ENCODE data around the gene EFS. TPM values are rescaled to one million over a fixed set of nuclear protein-coding genes. Genes with fewer than 3 reads are reported as not detected.

The EFS gene
- total RNA-seq, 2 experiments from 2014 or later, result not detected

DNA sequence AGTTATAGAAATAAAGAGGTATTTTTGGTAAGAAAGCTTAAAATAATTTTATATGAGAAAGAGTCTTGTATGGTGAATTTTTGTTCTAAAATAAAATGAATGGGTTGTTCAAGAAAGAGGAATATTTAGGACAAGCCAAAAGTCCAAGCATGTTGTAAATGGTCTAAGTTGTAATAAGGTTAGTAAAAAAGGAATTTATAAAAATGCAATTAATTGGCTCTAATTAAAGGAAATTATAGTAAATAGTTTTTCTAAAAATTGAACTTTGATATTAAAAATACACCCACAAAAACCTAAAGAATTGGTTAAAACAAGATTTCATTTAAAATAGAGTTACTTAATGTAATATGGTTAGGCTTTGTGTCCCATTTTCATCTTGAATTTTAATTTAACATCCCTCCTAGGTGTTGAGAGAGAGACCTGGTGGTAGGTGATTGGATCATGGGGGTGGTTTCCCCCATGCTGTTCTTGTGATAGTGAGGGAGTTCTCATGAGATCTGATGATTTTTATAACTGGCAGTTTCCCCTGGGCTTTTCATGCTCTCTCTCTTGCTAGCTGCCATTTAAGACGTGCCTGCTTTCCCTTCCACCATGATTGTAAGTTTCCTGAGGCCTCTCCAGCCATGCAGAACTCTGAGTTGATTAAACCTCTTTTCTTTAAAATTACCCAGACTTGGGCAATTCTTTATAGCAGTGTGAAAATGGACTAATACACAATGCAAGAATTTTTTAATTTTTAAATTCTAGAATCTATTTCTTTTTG is 25.3 kb downstream of the EFS start:
- Histone ChIP-seq H3K9me3 (ENCODE audit: low read length) (peaks cover 32% of the 10 kb centered on the region), H3K9me2 (ENCODE audit: insufficient read depth, low read length) (no peaks in the 10 kb centered on the region), H3K4me3 (ENCODE audit: low read depth, low read length, poor library complexity, severe bottlenecking) (no peak overlapping the region), H2AFZ (ENCODE audit: low read length) (no peak overlapping the region), H3K4me1 (ENCODE audit: insufficient read depth, low read length, poor library complexity, severe bottlenecking) (no peaks in the 10 kb centered on the region), H3K4me2 (ENCODE audit: low read length) (no peak overlapping the region), H4K20me1 (ENCODE audit: insufficient read depth, low read length) (no peaks in the 10 kb centered on the region), H3K36me3 (ENCODE audit: insufficient read depth, low read length) (no peaks in the 10 kb centered on the region), H3K27ac (ENCODE audit: low read depth, low read length, poor library complexity, severe bottlenecking) (no peak overlapping the region), H3K79me2 (ENCODE audit: insufficient read depth, low read depth, low read length) (no peaks in the 10 kb centered on the region)
- TF ChIP-seq, protein P1, sequence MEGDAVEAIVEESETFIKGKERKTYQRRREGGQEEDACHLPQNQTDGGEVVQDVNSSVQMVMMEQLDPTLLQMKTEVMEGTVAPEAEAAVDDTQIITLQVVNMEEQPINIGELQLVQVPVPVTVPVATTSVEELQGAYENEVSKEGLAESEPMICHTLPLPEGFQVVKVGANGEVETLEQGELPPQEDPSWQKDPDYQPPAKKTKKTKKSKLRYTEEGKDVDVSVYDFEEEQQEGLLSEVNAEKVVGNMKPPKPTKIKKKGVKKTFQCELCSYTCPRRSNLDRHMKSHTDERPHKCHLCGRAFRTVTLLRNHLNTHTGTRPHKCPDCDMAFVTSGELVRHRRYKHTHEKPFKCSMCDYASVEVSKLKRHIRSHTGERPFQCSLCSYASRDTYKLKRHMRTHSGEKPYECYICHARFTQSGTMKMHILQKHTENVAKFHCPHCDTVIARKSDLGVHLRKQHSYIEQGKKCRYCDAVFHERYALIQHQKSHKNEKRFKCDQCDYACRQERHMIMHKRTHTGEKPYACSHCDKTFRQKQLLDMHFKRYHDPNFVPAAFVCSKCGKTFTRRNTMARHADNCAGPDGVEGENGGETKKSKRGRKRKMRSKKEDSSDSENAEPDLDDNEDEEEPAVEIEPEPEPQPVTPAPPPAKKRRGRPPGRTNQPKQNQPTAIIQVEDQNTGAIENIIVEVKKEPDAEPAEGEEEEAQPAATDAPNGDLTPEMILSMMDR (conservative IDR thresholded peaks at IDR 0.05; ENCODE audit: low read length), result no peak
- no peak for TF ChIP-seq EZH2phosphoT487 (IDR thresholded peaks at IDR 0.05; ENCODE audit: borderline replicate concordance, low read depth, low read length)
- ChIA-PET CTCF (ENCODE audit: unreplicated experiment) (no interaction called here), POLR2A (interaction anchor here (0.7 kb wide), 1 partner anchor 42 kb away, joined by 3 read pairs; no protein-coding TSS in a partner anchor)
- intact Hi-C loops (cut with micrococcal nuclease; ENCODE audit: unreplicated experiment), result no loop called here
- peak; percentile 27 for DNase-seq (ENCODE audit: low spot score)
- no TSS peak for BruUV-seq (replicated peaks)

DNA sequence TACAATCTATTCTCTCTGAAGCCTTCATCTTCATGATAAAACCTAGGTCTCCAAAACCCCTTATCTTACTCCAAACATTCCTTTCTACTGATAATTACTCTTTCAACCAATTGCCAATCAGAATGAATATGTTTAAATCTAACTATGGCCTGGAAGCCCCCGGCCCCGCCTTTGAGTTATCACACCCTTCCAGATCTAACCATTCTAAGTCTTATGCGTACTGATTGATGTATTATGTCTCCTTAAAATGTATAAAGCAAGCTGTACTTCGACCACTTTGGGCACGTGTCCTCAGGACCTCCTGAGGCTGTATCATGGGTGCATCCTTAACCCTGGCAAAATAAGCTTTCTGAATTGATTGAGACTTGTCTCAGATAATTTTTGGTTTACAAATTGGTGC is 29.3 kb downstream of the EFS start:
- H3K9me3 ChIP-seq (ENCODE audit: low read length), result peaks cover 31% of the 10 kb centered on the region
- no peak for DNase-seq (ENCODE audit: low spot score)
- TF ChIP-seq, protein P1 (conservative IDR thresholded peaks at IDR 0.05; ENCODE audit: low read length), result no peak
- no peak for TF ChIP-seq EZH2phosphoT487 (IDR thresholded peaks at IDR 0.05; ENCODE audit: borderline replicate concordance, low read depth, low read length)
- no peak overlapping the region for H2AFZ ChIP-seq (ENCODE audit: low read length)
- H3K4me2 ChIP-seq (ENCODE audit: low read length), result no peak overlapping the region
- BruUV-seq (replicated peaks), result no TSS peak
- no peaks in the 10 kb centered on the region for H3K36me3 ChIP-seq (ENCODE audit: insufficient read depth, low read length)
- no peak overlapping the region for H3K27ac ChIP-seq (ENCODE audit: low read depth, low read length, poor library complexity, severe bottlenecking)
- H3K9me2 ChIP-seq (ENCODE audit: insufficient read depth, low read length), result no peaks in the 10 kb centered on the region
- H3K79me2 ChIP-seq (ENCODE audit: insufficient read depth, low read depth, low read length), result no peaks in the 10 kb centered on the region
- no peak overlapping the region for H3K4me3 ChIP-seq (ENCODE audit: low read depth, low read length, poor library complexity, severe bottlenecking)
- ChIA-PET CTCF (ENCODE audit: unreplicated experiment) (no interaction called here), POLR2A (interaction anchor here (0.7 to 4.0 kb wide), 2 partner anchors 9 to 14 kb away, joined by 3 to 14 read pairs; partner anchors contain the start of gene PABPN1)
- no peaks in the 10 kb centered on the region for H3K4me1 ChIP-seq (ENCODE audit: insufficient read depth, low read length, poor library complexity, severe bottlenecking)
- H4K20me1 ChIP-seq (ENCODE audit: insufficient read depth, low read length), result no peaks in the 10 kb centered on the region
- intact Hi-C loops (cut with micrococcal nuclease; ENCODE audit: unreplicated experiment), result no loop called here

Measured in OCI-LY7 (cell line).